NCI-H510A (cell line): ENCODE data around the gene STUM.
"Not testable (repeated sequence)": the region's sequence is repeated elsewhere in the genome, so short reads cannot be mapped to it uniquely, and the experiment has no call there.

Experiments
- DNase-seq: peaks from one replicate; lab custom pipeline; 2025; lab: John Stamatoyannopoulos, UW

STUM gene, protein sequence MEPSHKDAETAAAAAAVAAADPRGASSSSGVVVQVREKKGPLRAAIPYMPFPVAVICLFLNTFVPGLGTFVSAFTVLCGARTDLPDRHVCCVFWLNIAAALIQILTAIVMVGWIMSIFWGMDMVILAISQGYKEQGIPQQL

DNA sequence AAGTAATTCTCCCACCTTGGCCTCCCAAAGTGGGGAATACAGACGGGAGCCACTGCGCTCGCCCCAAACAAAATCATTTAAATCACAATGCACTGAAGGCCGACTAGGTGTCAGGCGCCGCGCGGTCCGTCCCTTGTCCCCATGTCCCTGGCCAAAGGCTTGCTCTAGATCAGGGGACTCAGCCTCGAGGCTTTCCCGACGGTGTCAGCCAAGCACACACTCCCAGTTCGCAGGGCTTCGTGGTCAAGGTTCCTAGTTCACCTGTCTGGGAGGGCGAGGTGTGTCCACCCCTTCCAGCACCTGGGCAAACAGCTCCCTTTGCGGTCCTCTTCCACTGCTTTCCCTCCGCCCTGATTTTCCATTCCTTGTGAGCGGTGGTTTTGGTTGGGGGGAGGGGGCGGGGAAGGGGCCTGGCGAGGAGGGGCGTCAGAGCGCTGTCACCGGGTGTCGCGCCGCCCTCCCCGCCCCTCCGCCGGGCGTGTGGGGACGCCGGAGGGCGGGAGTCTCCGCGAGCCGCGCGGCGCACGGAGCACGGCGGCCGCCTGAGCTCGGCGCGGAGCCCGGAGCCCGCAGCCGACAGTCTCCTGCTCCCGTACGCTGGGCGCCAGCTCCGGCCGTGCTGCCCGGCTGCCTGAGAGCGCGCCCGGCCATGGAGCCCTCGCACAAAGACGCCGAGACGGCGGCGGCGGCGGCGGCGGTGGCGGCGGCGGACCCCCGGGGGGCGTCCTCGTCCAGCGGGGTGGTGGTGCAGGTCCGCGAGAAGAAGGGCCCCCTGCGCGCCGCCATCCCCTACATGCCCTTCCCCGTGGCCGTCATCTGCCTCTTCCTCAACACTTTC is at the start of gene STUM:
Gene STUM, plus strand, starts transcription at position 509 of the 838 bp plus-strand sequence. Its CDS starts 141 bp downstream, at position 650.
- peak; percentile 72 for DNase-seq

DNA sequence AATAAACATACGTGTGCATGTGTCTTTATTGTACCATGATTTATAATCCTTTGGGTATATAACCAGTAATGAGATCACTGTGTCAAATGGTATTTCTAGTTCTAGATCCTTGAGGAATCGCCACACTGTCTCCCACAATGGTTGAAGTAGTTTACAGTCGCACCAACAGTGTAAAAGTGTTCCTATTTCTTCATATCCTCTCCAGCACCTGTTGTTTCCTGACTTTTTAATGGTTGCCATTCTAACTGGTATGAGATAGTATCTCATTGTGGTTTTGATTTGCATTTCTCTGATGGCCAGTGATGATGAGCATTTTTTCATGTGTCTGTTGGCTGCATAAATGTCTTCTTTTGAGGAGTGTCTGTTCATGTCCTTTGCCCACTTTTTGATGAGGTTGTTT is 48.9 kb upstream of the STUM start:
- DNase-seq: not testable (repeated sequence)

DNA sequence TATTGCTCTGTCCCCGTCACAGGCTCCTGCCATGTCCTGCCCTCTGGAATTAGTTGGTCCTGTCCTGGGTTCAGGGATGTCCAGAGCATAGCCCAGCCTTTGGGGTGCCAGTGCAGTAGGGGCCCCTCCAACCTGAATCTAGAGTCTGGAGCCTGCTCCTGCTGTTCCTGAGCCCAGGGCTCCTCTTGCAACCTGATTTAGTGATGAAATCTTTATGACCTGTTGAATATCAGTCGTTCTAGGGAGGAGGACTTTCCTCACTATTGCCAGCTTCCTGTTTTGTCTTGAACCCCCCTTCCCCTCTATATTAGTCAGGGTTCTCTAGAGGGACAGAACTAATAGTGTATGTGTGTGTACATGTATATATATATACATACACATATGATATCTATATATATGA is 42.5 kb upstream of the STUM start:
- DNase-seq: no peak

DNA sequence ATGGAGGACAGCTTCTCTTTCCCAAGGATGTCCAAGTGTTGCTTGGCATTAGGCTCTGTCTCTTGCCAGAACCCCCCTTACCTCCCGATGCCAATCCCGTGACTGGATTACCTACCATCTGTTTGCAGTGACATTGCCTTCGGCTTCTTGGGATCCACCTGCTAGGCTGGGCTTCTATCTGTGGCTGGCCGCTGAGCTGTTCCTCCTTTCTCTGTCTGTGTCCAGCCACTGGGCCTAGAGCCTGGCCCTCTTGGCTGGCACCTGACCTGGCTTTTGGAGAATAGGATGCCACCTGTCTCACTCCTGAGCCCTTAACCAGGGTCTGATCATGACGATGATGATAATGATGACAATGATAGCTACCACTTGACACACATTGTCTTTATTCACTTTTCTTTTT is 41.6 kb upstream of the STUM start:
- DNase-seq: no peak

DNA sequence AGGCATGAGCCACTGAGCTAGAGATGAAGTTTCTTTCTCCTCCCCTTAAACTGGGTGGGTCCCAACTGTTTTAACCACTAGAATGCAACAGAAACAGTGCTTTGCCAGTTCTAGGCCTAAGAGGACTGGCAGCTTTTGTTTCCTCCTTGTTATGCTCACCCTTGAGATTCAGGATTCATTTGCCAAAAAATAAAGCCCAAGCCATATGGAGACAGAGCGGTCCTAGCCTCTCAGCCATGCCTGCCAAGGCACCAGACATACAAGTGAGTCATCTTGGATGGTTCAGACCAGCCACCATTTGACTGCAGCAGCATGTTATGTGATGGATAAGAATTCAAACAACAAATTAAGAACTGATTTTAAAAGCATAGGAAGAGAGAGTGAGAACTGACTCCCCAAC is 38.1 kb upstream of the STUM start:
- no peak for DNase-seq

DNA sequence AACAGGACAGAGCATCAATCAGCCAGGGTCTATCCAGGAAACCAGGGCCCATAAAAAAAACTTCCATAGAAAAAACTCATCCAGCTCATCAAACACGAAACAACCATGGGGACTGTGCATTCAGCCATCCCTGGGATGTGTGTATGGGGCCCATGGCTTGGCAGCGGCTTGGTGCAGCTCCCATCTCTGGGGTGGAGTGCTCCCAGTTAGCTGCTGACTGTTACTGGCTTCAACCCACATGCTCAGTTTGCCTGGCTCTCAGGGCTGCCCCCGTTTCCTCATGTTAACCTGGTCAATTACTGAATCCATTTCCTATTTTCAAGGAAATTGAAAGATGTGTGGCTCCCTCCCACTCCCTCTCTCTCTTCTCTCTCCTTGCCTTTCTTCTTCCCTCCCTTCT is 37.3 kb upstream of the STUM start:
- DNase-seq: no peak

DNA sequence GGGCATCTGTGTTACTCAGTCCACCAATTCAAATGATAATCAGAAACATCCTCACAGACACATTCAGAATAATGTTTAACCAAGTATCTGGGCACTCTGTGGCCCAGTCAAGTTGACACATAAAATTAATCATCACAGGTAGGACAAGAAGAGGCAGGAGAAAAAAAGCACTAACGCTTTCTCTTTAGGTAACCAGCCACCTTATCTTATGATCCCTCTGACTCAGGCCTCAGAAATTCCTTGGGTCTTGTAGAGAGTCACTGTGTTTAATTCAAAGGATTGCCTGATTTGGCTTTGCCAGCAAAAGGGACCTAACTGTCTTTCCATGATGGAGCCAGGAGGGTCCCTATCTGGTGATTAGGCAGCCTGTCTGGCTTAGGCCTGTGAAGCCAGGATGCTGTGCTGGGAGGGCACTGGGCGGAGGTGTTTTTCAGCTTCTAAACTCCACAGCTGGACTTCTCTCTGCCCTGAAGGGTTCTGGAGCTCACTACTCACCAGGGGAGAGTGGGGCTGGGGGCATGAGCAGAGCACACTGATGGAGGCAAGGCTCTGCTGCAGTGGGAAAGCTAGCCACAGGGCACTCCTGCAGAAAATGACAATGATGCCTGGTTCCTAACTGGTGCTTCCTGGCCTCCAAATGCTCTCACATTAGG is 36.4 kb upstream of the STUM start:
- no peak for DNase-seq

DNA sequence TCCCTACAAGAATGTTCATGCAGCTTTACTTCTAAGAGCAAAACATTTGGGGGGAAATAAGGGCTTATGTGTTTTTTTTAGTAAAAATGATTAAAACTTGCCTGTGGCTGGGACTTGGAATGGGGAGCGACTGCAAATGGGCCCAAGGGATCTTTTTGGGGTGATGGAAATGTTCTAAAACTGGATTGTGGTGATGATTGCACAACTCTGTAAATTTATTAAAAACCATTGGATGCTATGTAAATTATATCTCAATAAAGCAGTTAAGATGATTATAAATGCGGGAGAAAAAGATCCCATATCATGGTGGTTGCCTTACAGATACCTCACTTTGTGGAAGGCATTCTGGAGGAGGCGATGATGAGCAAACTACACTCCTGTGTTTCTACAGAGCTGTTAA is 30.2 kb upstream of the STUM start:
- no peak for DNase-seq

DNA sequence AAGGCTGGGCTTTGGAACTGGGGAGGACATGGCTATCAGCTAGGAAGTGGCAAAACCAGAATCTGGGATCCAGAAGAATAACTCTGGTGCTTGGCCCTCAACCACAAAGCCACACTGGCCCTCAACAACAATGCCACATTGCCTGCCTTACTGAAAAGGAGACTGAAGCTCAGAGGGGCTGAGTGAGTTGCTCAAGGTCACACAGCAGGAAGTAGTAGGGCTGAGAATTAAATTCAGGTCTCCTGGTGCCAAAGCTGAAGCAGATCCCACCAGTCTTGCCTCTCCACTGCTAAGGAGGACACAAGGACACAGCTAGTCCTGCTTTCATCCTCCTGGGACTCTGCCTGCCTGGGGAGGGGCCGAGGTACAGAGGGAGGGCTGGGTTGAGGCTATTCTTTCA is 29.4 kb upstream of the STUM start:
- no peak for DNase-seq

DNA sequence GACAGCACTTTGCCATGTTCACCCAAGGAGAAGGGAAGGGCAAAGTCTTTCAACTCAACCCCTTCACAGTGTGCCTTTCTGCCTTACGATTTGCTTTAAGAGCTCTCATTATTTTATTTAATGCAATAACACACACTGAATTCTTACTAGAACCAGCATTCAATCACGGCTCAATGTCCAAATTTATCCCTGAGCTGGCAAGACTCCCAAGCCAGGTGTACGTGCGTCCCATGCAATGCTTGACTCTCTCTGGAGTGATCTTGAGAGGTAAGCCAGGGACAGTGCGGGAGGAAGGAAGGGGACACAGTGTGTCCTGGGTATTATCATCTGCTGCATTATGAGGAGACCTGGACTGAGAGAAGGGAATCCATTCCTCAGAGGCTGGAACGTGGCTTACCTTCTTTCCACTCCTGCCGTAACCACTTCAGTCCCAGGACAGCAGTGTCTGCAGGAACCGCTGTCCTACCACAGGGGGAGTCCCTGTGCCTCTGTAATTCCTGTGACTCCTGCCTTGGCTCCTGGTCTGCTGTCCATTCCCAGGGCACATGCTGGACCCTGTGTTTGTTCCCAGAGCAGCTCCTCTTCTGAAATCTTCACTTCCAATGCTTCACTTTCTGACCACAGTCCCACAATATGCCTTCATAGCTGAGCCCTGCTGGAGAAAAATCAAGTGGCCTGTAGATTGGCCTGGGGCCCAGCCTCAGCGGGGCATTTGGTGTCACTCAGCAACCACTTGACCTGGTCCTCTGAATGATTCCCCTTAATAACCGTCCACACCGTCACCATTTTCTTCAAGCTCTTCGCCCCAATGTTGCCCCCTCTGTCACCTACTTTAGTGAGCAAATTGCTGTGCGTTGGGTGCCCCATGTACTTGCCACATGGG is 28.6 kb upstream of the STUM start:
- DNase-seq: no peak

DNA sequence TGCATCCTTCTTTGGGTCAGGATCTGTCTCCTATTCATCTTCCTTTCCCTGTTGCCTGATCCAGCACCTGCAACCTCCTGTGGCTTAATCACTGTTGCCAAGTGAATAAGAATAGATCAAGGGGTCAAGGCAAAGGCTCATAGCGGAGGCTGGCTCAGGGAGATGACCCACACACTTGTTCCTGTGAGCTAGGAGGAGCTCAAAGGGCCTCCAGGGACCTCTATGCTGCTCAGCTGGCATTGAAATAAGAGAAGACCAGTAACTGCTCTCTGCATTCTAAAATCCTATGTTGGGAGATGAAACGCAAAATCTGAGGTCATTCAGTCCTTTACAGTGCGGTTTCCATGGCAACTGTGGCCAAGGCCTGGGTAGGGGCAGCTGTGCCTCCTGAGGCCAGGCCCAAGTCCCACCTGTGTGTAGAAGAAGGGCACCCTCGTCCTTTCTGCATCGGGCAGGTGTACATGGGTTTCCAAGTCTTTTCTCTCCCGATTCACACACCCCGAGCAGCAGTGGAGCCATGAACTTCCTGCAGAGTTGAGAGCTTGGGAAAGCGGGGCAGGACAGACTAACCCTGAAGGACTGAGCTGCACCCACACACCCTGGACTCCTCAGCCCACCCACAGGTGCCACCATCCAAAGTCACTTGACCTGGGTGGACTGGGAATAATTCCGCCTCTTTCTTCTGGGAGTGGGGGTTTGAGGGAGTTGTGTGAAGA is 27.8 kb upstream of the STUM start:
- no peak for DNase-seq

DNA sequence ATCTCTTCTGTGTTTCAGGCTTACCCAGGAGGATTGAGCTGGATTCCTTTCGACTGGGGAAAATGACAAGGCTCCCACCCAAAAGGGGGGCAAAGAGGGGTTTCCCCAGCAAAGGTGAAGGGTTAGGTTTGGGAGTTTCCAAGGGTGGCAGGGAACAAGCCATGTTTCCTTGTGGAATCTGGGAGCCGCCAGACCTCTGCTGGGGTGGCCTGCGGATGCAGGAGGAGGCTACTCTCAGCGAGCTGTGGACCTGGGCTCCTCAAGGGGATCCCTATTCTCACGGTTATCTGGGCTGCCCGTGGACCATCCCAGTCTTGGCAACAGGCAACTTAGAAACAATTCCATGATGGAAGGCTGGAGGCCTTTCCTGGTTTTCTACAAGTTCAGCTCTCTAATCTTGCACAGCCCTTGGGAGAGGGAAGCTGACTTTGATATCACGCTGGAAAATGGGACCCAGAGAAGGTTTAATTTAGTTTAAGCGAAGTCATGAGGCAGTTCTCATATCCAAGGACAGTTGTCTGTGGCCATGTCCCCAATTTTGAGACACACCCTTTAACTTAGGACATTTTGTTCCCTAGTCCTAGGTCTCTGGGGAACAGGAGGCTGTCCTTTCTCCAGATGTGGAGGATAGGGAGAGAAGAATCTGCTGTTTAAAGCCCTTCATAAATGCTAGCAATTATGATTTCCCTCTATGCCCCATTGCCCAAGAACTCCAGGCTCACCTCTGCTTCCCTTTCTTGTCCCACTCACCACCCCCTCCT is 24.7 kb upstream of the STUM start:
- no peak for DNase-seq

DNA sequence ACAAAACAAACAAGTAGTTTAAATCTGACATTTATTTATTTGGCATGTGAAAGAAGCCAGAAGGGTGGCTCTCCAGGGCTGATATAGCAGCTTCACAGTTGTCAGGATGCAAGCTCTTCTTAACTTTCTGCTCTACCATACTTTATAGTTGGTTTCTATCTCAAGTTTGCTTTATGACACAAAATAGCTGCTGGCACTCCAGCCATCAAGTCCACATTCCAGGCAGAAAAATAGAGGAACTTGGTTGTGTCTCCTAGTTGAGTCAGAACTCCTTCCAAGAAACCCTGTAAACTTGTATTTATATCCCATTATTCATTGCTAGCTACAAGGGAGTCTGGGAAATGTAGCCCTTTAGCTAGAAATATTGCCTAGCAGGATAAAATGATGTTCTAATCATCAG is 24.0 kb upstream of the STUM start:
- no peak for DNase-seq

DNA sequence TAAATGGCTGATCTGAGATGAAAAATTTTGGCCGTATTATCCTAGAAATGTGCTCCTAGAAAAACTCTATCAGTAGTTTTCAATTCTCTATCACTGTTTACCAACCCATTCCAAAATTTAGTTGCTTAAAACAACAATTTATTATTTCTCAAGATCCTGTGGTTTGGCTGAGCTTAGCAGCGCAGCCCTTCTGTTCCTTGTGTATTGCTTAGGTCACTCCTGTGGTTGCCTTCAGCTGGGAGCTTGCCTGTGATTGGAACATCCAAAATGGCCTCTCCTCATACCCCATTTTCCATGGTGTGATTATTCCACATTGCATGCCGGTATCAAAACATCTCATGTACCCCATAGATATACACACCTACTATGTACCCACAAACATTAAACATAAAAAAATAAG is 22.8 kb upstream of the STUM start:
- DNase-seq: no peak

DNA sequence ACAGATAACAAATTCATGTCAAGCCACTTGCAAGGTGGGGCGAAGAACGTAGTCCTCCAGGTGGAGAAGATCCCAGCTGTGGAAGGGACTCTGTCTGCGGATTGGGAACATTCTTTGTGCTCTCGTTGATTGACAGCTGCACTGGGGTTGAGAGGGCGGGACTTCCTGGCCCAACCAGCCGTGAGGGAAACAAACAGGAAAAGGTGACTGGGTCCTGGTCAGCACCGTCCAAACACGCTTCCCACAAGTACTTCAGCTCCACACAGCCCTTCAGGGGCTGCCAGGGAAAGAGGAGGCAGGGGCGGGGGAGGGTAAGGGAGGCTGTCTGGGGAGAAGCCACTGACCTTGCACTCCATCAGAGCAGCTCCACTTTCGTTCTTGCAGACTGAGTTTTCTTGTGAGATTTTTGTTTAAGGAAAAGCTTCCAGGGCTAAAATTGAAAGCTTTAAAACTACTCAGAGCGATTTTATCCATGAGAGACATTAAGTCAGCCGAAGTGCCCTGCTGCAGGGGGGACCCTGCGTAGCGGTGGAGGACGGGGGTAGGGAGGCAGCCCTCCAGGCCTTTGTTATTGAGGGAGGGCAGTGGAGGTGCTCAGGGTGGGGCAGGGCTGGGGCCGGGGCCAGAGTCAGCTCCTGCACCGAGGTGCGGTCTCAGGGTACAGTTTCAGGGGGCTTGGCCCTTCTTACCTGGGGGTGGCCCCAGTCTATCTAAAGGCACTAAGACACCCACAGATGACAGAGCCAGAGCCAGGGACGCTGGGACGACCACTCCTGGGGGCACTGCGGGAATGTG is 21.6 kb upstream of the STUM start:
- no peak for DNase-seq

DNA sequence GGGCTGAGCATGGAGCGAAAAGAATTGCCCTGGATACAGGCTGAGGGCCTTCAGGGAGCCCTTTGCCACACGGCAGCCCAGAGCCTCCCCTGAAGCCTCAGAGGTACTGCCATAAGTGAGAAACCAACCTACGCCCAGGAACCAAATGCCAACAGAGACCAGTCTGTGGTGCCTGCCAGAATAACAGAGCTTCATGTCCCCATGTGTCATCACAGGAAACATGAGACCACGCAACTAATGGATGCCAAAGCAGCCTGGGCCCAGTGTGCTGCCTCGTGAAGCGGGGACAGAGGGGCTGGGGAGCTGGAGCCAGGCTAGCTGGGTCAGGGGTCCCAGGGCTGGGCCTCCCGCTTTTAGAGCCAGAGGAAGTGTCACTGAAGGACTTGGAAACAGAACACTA is 18.7 kb upstream of the STUM start:
- DNase-seq: no peak

DNA sequence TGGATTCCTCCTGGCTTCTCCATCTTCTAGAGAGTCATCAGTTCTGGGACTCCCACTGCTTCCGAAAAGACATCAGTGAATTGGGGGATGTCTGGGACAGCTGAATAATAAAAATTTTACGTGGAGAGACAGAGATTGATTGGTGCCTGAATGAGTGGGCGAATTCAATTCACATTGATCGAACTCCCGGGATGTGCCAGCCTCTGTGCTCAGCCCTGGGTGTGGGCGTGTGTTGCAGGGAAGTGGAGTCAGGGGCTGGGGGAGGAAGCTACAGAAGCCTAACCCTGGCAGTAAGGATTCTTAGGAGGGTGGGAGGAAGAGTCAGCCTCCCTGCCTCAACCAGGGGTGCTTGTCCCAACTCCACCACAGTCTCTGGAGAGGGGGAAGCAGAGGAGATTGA is 18.0 kb upstream of the STUM start:
- no peak for DNase-seq

DNA sequence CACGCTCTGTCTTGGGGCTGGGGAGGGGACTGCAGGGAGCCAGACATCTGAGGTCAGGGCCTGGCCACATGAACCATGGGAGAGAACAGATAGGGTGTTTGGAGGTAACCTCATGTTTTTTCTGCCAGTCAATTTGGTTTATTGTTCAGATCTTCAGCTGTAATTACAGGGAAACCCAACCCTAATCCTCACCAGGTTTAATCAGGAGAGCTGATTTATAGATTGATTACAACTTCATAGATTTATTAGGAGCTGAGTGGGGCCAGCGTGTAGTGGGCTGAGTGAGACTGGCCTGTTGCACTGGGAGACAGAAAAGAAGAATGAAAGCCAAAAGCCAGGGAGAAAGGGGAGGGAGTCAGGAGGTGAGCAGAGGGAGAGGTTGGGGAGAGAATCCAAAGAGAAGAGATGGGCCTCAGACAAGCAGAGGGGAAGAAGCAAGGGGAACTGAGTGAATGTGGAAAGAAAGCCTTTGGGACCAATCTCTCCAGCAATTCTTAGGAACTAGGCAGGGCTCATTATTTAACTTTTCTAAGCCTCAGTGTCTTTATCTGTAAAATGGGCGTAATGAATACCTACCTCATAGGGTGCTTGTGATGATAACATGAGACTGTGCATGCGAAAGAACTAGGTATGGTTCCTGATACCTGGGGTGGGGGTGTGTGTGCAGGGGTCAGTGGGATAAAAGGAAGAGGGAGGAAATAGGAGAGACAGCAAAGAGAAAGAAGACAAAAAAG is 17.0 kb upstream of the STUM start:
- DNase-seq: no peak

DNA sequence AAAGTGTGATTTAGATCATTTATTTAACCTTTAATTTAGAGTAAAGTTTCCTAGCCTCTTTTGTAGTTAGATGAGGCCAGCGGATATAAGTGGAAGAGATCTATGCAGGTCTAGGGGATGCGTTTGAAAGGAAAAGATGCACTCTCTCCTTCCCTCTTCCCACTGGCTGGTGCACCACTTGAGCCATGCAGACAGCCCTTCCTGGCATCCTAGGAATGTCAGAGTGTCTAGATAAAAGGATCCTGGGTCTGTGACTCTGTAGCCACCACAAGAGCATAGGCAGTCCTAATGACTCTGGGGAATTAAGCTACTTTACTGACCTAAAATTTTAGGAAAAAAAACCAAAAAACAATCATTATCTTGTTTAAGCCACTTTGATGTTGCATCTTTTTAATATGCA is 16.0 kb upstream of the STUM start:
- DNase-seq: no peak
